RWPE1 (cell line): Measurements from ENCODE around the gene KPTN.

Source experiments
- CTCF ChIA-PET: fragments of 350-600 bp; sonication (Branson Sonifier 250); formaldehyde crosslinking; extraction: SDS; loops from one replicate; lab custom pipeline; 2021; lab: Yijun Ruan, JAX
- POLR2A ChIA-PET: fragments of 400-600 bp; formaldehyde crosslinking; extraction: SDS; loops from one replicate; lab custom pipeline; 2020; ENCODE audit warnings: antibody characterized with exemption; ENCODE audit not compliant: low non-redundant PET; lab: Yijun Ruan, JAX
- DNase-seq: peaks from one replicate; pipeline ENCODE4 v3.0.0; 2012; ENCODE audit warnings: low spot score
- H3K27ac ChIP-seq: fragments of 450-650 bp; 2 replicates; pipeline ENCODE4 v1.5.1; 2017
- CTCF ChIP-seq: fragments of 450-650 bp; conservative IDR thresholded peaks from 2 replicates; pipeline ENCODE4 v1.5.1; 2017; ENCODE audit warnings: low read depth, mild to moderate bottlenecking

The KPTN gene

GRCh38 chr19:47432091-47432490, 51.9 kb downstream of the KPTN start:
- CTCF ChIA-PET: interaction anchor here (0.6 kb wide), 1 partner anchor 15 kb away, joined by 4 read pairs; no protein-coding TSS in a partner anchor
- no peak overlapping the region for H3K27ac ChIP-seq
- TF ChIP-seq CTCF: no peak
- DNase-seq: no peak
- POLR2A ChIA-PET: no interaction called here

GRCh38 chr19:47430041-47430802, 53.8 kb downstream of the KPTN start:
- no peak for DNase-seq
- no peak overlapping the region for H3K27ac ChIP-seq
- ChIA-PET CTCF (interaction anchor here (0.6 kb wide), 2 partner anchors 133 to 278 kb away, joined by 3 read pairs; no protein-coding TSS in a partner anchor), POLR2A (no interaction called here)
- TF ChIP-seq CTCF: peak; percentile 24; the same call in 1 of the 2 replicates

- no peak for TF ChIP-seq CTCF
- no peak for DNase-seq
- ChIA-PET CTCF (interaction anchor here (0.6 kb wide), 4 partner anchors 133 to 451 kb away, joined by 3 to 7 read pairs (median 3); no protein-coding TSS in a partner anchor), POLR2A (no interaction called here)
- H3K27ac ChIP-seq: no peak overlapping the region
Observed at GRCh38 chr19:47429140-47429793, 54.8 kb downstream of the KPTN start.

- ChIA-PET POLR2A (interaction anchor here (0.6 kb wide), 1 partner anchor 18 kb away, joined by 3 read pairs; no protein-coding TSS in a partner anchor), CTCF (interaction anchor here (0.6 to 1.5 kb wide), 5 partner anchors 8 to 387 kb away, joined by 3 to 7 read pairs (median 4); no protein-coding TSS in a partner anchor)
- DNase-seq: peak; percentile 96
- peak overlapping the region; percentile 70 for H3K27ac ChIP-seq
- TF ChIP-seq CTCF: no peak
Observed at GRCh38 chr19:47428177-47428894, 55.7 kb downstream of the KPTN start.

- POLR2A ChIA-PET: interaction anchor here (0.6 kb wide), 1 partner anchor 19 kb away, joined by 3 read pairs; no protein-coding TSS in a partner anchor
- CTCF ChIA-PET: interaction anchor here (0.5 to 1.5 kb wide), 4 partner anchors 9 to 280 kb away, joined by 3 to 6 read pairs (median 4); no protein-coding TSS in a partner anchor
- peak overlapping the region; percentile 70 for H3K27ac ChIP-seq
- TF ChIP-seq CTCF: peak; percentile 86
- DNase-seq: peak; percentile 75
Observed at GRCh38 chr19:47427241-47428176, 56.5 kb downstream of the KPTN start.
